GM12873 (cell line): ENCODE results near the gene FLOT2.

ENCODE experiments used
- TF ChIP-seq, protein P1 (sequence below): IDR thresholded peaks from 2 replicates; pipeline ENCODE4 v1.5.1; 2012; ENCODE audit warnings: low read depth, mild to moderate bottlenecking, moderate library complexity, low read length, control low read depth; ENCODE audit not compliant: insufficient read depth; ENCODE audit errors: missing control alignments

FLOT2 gene

DNA sequence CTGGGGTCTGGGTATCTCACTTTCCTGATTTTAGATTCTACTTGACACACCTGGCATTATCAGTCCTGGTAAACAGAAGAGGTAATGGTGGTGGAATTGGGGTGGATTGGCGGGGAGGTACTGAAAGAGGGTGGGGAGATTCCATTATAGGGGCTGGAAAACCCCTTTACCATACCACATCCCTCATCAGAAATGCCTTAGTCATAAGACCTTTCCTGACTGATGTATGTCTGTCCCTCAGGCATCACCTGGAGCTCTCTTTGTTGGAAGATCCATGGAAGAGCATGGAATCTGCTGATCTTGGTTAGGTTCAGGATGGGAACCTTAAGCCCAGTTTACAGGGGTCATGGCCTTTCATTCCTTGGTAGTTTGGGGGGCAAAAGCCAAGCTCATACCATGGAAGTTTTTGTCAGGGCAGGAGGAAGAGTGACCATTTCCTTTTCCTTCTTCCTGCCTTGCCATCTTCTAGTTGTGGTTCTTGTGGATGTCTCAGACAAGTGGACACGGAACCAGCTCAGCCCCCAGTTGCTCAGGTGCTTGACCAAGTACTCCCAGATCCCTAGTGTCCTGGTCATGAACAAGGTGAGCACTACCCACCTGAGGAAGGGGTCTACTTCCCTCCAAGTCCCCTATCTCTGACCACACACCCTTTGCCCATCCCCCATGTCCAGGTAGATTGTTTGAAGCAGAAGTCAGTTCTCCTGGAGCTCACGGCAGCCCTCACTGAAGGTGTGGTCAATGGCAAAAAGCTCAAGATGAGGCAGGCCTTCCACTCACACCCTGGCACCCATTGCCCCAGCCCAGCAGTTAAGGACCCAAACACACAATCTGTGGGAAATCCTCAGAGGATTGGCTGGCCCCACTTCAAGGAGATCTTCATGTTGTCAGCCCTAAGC is 39.4 kb downstream of the FLOT2 start:
- TF ChIP-seq, protein P1, sequence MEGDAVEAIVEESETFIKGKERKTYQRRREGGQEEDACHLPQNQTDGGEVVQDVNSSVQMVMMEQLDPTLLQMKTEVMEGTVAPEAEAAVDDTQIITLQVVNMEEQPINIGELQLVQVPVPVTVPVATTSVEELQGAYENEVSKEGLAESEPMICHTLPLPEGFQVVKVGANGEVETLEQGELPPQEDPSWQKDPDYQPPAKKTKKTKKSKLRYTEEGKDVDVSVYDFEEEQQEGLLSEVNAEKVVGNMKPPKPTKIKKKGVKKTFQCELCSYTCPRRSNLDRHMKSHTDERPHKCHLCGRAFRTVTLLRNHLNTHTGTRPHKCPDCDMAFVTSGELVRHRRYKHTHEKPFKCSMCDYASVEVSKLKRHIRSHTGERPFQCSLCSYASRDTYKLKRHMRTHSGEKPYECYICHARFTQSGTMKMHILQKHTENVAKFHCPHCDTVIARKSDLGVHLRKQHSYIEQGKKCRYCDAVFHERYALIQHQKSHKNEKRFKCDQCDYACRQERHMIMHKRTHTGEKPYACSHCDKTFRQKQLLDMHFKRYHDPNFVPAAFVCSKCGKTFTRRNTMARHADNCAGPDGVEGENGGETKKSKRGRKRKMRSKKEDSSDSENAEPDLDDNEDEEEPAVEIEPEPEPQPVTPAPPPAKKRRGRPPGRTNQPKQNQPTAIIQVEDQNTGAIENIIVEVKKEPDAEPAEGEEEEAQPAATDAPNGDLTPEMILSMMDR: no peak

DNA sequence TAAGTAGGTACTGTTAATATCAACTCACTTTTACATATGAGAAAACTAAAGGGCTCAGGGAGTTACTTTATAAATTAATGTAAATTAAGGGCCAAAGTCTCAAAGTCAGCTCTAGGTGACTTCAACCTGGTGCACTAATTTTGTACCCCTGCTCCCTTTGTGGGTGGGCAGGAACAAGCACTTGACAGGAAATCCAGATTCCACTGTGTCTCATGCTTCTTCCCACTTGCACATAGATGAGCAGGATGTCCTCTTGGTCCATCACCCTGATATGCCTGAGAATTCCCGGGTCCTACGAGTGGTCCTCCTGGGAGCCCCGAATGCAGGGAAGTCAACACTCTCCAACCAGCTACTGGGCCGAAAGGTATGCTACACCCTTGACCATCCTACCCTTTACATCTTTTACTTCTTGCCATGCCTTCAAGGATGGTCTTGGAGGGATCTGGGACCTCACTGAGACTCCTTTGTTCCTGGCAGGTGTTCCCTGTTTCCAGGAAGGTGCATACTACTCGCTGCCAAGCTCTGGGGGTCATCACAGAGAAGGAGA is 41.4 kb downstream of the FLOT2 start:
- TF ChIP-seq, protein P1: no peak

DNA sequence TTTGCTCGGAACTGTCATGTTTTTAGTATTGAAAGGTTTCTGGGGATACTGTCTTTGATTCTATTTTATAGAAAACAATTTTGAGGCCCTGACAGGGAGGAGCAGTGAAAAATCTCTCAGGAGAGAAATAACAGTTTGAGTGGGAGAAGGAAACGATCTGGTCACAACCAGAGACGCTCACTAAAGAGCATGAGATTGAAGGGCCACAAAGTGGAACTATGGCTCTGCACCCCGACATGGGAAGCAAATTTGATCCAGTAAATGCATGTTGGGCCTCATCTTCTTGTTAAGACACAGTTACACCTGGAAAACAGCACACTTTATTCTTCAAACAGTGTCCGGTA is 42.2 kb downstream of the FLOT2 start:
- TF ChIP-seq, protein P1: no peak

DNA sequence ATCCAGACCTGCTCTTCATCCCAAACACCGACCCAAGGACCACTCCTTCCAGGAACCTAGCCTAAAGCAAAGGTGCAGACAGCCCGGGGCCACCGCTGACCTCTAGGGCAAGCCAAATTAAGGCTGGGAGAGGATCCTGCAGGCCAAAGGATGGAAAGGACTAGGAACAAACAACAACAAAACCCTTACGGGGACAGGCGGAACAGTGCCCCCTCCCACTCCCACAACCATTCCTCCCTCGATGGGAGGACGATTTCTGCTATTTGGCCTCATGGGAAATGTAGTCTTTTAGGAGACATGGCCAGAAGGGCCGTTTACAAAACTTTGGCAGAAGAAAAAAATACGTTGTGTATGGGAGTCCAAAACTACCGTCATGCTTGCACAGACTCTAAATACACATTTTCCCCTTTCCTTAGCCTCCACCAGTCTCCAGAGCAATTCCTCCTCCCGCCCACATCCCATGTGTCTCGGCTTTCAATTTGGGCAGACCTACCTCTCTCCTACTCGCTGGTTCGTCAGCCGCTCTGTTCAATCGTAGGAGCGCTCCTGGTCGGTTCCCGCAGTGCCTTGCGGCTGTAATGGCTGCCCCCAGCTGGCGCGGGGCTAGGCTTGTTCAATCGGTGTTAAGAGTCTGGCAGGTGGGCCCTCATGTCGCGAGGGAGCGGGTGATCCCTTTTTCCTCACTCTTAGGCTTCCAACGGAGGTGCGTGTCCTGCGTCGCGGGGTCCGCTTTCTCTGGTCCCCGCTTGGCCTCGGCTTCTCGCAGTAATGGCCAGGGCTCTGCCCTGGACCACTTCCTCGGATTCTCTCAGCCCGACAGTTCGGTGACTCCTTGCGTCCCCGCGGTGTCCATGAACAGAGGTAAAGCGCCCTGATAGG is 42.8 kb downstream of the FLOT2 start, which contains the start of gene ERAL1:
Gene ERAL1 (plus strand): TSS at position 560 of the 879 bp plus-strand sequence. CDS start 19 bp downstream, at position 579.
- TF ChIP-seq, protein P1: peak; percentile 10

DNA sequence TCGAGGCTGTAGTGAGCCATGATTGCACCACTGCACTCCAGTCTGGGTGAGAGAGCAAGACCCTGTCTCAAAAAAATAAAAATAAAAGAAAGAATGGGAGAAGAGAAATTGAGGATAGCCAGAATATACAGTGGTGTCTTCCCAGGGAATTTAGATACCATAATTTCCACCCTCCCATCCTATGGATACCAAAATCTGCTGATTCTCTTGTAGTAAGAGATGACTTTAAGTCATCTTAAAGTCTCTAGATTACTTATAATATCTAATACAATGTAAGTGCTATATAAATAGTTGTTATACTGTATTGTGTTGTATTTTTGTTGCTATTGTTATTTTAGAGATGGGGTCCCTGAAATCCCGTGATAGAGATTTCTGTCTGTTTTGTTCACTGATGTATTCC is 44.2 kb downstream of the FLOT2 start:
- TF ChIP-seq, protein P1: no peak

DNA sequence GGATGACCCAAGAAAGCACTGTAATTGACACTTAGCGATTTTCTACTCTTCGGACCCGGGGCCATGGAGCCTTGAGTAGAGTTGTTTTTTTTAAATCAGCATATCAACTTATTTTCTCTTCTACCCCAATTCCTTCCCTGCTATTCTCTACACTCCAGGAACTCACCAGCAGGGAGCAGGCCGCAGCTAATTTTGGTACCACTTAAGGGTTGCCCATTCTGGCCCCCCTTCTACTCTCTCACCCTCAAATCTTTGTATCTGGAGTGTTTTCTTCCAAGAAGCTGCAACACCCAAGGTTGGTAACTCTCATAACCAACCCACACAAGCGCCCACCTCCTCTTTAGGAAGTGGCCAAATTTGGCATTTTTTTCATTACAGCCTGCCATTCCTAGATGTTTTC is 48.3 kb downstream of the FLOT2 start:
- TF ChIP-seq, protein P1: peak; percentile 5

DNA sequence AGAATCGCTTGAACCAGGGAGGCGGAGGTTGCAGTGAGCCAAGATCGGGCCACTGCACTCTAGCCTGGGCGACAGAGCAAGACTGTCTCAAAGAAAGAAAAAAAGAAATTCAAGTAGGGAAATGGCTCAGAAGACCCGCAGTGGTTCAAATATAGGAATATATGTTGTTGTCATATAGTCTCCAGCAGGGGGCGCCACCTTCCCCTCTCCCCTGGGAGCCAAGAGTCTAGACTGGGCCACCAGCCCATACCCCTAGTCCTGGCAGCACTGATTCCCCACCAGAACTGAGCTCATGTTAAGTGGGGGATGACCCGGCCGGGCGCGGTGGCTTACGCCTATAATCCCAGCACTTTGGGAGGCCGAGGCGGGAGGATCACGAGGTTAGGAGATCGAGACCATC is 48.9 kb downstream of the FLOT2 start:
- TF ChIP-seq, protein P1: peak; percentile 69
